GM12878 (cell line): ENCODE data around the gene AIFM3. TPM values are rescaled to one million over a fixed set of nuclear protein-coding genes. Genes with fewer than 3 reads are reported as not detected.

Experiments
- ATF2 ChIP-seq: IDR thresholded peaks from 2 replicates; pipeline ENCODE4 v1.6.1; 2012; ENCODE audit warnings: low read length, inconsistent platforms
- BCLAF1 ChIP-seq: fragments of 450-650 bp; IDR thresholded peaks from 2 replicates; pipeline ENCODE4 v1.6.1; 2017; ENCODE audit warnings: antibody characterized with exemption, mild to moderate bottlenecking, moderate library complexity
- BMI1 ChIP-seq: fragments of 450-650 bp; IDR thresholded peaks from 2 replicates; pipeline ENCODE4 v1.6.1; 2016; ENCODE audit warnings: mild to moderate bottlenecking, moderate library complexity, borderline replicate concordance
- BRCA1 ChIP-seq: IDR thresholded peaks from 2 replicates; pipeline ENCODE4 v1.6.1; 2011; ENCODE audit warnings: low read depth, low read length, improper control_type of control experiment
- CHD2 ChIP-seq: IDR thresholded peaks from 2 replicates; pipeline ENCODE4 v1.6.1; 2011; ENCODE audit warnings: low read depth, low read length, improper control_type of control experiment, borderline replicate concordance
- CUX1 ChIP-seq: IDR thresholded peaks from 2 replicates; pipeline ENCODE4 v1.6.1; 2012; ENCODE audit warnings: improper control_type of control experiment, low read depth, low read length; ENCODE audit not compliant: insufficient replicate concordance
- IRF4 ChIP-seq: IDR thresholded peaks from 2 replicates; pipeline ENCODE4 v1.6.1; 2011; ENCODE audit warnings: low read depth, low read length
- MLLT1 ChIP-seq: fragments of 450-650 bp; IDR thresholded peaks from 2 replicates; pipeline ENCODE4 v1.6.1; 2016; ENCODE audit warnings: mild to moderate bottlenecking
- RAD51 ChIP-seq: fragments of 450-650 bp; IDR thresholded peaks from 2 replicates; pipeline ENCODE4 v1.6.1; 2016; ENCODE audit warnings: moderate library complexity, mild to moderate bottlenecking, inconsistent platforms
- SIN3A ChIP-seq: IDR thresholded peaks from 2 replicates; pipeline ENCODE4 v1.6.1; 2012; ENCODE audit warnings: low read depth, low read length, improper control_type of control experiment
- SIX5 ChIP-seq: IDR thresholded peaks from 2 replicates; pipeline ENCODE4 v1.6.1; 2011; ENCODE audit warnings: mild to moderate bottlenecking, low read depth, low read length, moderate library complexity; ENCODE audit not compliant: severe bottlenecking
- TCF12 ChIP-seq: IDR thresholded peaks from 2 replicates; pipeline ENCODE4 v1.6.1; 2011; ENCODE audit warnings: low read depth, mild to moderate bottlenecking, low read length
- ZNF687 ChIP-seq: fragments of 450-650 bp; IDR thresholded peaks from 2 replicates; pipeline ENCODE4 v1.6.1; 2017; ENCODE audit warnings: mild to moderate bottlenecking, moderate library complexity
- polyA plus RNA-seq, 11 experiments: library from polyadenylated mRNA; depleted of rRNA in 4 of 11; unstranded in 6 of 11; stranded (reverse) in 5 of 11; fragments of >200 nt; fragmentation: Nextera tagmentation in 4 of 11; fragmentation: Illumina TruSeq in 1 of 11; extraction: Ambion mirVana in 4 of 11; extraction: Trizol in 1 of 11; gene quantifications; 1 replicate in 1 of 11; 2 replicates in 10 of 11; pipeline versions ENCODE4 v1.2.1 to v1.2.3, GENCODE V29; 2011 to 2016; ENCODE audit warnings: inconsistent platforms in 2 of 11, missing spikeins in 2 of 11, low read depth in 1 of 11
- total RNA-seq, 4 experiments: library from RNA; depleted of rRNA in 3 of 4; stranded (reverse); fragments of >200 nt in 3 of 4; fragmentation: Illumina TruSeq in 1 of 4; extraction: Trizol in 1 of 4; gene quantifications; 2 replicates each; pipeline versions ENCODE4 v1.2.1 to v1.2.3, GENCODE V29; 2013 to 2021

AIFM3 gene
- total and polyA plus RNA-seq, 10 of the 15 experiments (the other 5 are each of a cell fraction or from before 2014, with no cell fraction given), result 0.06 to 0.34 (median 0.21) TPM; not detected in 6

GRCh38 chr22:20981787-20982562, 14.9 kb downstream of the AIFM3 start, which contains the start of gene LZTR1 (continued):
- TF ChIP-seq ATF2 (no peak), BMI1 (no peak), CHD2 (peak; percentile 72; the same call in 1 of the 2 replicates), CUX1 (no peak), MLLT1 (no peak; the same call in 1 of the 2 replicates), IRF4 (no peak), TCF12 (no peak), BRCA1 (no peak), RAD51 (no peak), ZNF687 (peak; percentile 98), SIN3A (peak; percentile 62; the same call in 1 of the 2 replicates), BCLAF1 (no peak), SIX5 (peak; percentile 76)
